Jurkat, Clone E6-1 (cell line): ENCODE data around the gene CDH23.
A peak's percentile ranks its signal among the peaks of the same experiment; 100 is the strongest.

Source experiments
- DNase-seq: peaks from one replicate; pipeline ENCODE4 v3.0.0-alpha.2; 2011; ENCODE audit warnings: low read depth, low spot score
- H3K4me3 ChIP-seq: 2 replicates; pipeline ENCODE4 v1.5.1; 2011; ENCODE audit warnings: mild to moderate bottlenecking, low read length, control low read depth, moderate library complexity

Gene CDH23

GRCh38 chr10:71616817-71617654, 220.3 kb downstream of the CDH23 start:
- DNase-seq: no peak
- H3K4me3 ChIP-seq: no peak overlapping the region

GRCh38 chr10:71618176-71618575, 221.5 kb downstream of the CDH23 start:
- DNase-seq: no peak
- no peak overlapping the region for H3K4me3 ChIP-seq

GRCh38 chr10:71618598-71618997, 221.9 kb downstream of the CDH23 start:
- no peak for DNase-seq

GRCh38 chr10:71620642-71621041, 223.9 kb downstream of the CDH23 start:
- DNase-seq: no peak
- H3K4me3 ChIP-seq: no peak overlapping the region

More at GRCh38 chr10:71618598-71618997, 221.9 kb downstream of the CDH23 start:
- no peak overlapping the region for H3K4me3 ChIP-seq

- DNase-seq: no peak
- H3K4me3 ChIP-seq: no peak overlapping the region
Observed at GRCh38 chr10:71621231-71622153, 224.8 kb downstream of the CDH23 start.

GRCh38 chr10:71622154-71622526, 225.4 kb downstream of the CDH23 start:
- no peak for DNase-seq
- H3K4me3 ChIP-seq: no peak overlapping the region

- H3K4me3 ChIP-seq: no peak overlapping the region
- DNase-seq: no peak
Observed at GRCh38 chr10:71622616-71623015, 225.9 kb downstream of the CDH23 start.

- no peak overlapping the region for H3K4me3 ChIP-seq
- DNase-seq: peak; percentile 57
Observed at GRCh38 chr10:71623098-71623985, 226.6 kb downstream of the CDH23 start.

GRCh38 chr10:71623986-71624291, 227.2 kb downstream of the CDH23 start:
- H3K4me3 ChIP-seq: no peak overlapping the region
- DNase-seq: no peak

- no peak overlapping the region for H3K4me3 ChIP-seq
- DNase-seq: no peak
Observed at GRCh38 chr10:71625445-71626175, 228.9 kb downstream of the CDH23 start.

- DNase-seq: no peak
- H3K4me3 ChIP-seq: no peak overlapping the region
Observed at GRCh38 chr10:71627230-71627939, 230.7 kb downstream of the CDH23 start.

- H3K4me3 ChIP-seq: no peak overlapping the region
- no peak for DNase-seq
Observed at GRCh38 chr10:71627956-71628355, 231.2 kb downstream of the CDH23 start.

- H3K4me3 ChIP-seq: no peak overlapping the region
- DNase-seq: no peak
Observed at GRCh38 chr10:71629131-71629530, 232.4 kb downstream of the CDH23 start.

GRCh38 chr10:71630168-71630567, 233.4 kb downstream of the CDH23 start:
- H3K4me3 ChIP-seq: no peak overlapping the region
- DNase-seq: no peak

- no peak overlapping the region for H3K4me3 ChIP-seq
- no peak for DNase-seq
Observed at GRCh38 chr10:71631007-71631861, 234.5 kb downstream of the CDH23 start.

- DNase-seq: no peak
- H3K4me3 ChIP-seq: no peak overlapping the region
Observed at GRCh38 chr10:71632200-71632820, 235.6 kb downstream of the CDH23 start.
